GM12873 (cell line): ENCODE measurements around the gene ASCC1.

Experiments used
- TF ChIP-seq, protein P1 (sequence below): IDR thresholded peaks from 2 replicates; pipeline ENCODE4 v1.5.1; 2012; ENCODE audit warnings: low read depth, mild to moderate bottlenecking, moderate library complexity, low read length, control low read depth; ENCODE audit not compliant: insufficient read depth; ENCODE audit errors: missing control alignments

Gene ASCC1

DNA sequence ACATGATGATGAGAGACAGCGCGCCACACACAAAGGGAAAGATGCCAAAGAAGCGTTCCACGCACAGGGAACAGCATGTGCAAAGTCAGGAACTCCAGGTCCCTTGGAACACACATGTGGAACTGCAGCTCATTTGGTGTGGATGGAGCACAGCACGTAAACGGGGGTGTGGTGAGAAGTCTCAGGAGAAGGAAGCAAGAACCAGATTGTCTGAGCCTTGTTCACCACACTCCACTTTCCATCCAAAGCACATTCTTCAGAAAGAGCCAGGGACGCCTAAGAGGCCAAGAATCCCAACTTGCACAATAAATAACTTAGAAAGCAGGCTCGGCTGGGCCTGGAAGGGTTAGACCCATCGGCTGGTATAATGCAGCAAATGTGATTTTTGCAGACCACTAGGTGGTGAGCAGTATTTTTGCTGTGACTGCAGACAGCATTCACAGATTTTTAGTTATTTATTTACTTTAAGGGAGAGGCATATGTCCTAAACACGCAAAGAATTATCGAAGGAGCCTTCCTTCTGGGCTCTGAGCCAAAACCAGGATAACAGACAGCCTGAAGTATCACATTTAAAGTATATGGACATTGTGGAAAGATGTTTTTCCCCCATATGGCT lies 27.9 kb upstream of the ASCC1 start:
- TF ChIP-seq, protein P1, sequence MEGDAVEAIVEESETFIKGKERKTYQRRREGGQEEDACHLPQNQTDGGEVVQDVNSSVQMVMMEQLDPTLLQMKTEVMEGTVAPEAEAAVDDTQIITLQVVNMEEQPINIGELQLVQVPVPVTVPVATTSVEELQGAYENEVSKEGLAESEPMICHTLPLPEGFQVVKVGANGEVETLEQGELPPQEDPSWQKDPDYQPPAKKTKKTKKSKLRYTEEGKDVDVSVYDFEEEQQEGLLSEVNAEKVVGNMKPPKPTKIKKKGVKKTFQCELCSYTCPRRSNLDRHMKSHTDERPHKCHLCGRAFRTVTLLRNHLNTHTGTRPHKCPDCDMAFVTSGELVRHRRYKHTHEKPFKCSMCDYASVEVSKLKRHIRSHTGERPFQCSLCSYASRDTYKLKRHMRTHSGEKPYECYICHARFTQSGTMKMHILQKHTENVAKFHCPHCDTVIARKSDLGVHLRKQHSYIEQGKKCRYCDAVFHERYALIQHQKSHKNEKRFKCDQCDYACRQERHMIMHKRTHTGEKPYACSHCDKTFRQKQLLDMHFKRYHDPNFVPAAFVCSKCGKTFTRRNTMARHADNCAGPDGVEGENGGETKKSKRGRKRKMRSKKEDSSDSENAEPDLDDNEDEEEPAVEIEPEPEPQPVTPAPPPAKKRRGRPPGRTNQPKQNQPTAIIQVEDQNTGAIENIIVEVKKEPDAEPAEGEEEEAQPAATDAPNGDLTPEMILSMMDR: peak; percentile 16

GRCh38 chr10:72242675-72243074 lies 26.6 kb upstream of the ASCC1 start:
- TF ChIP-seq, protein P1: no peak

- TF ChIP-seq, protein P1: no peak
These were observed 25.7 kb upstream of the ASCC1 start for GRCh38 chr10:72241691-72242252.

- TF ChIP-seq, protein P1: no peak
These were observed 24.3 kb upstream of the ASCC1 start for GRCh38 chr10:72240371-72240770.

DNA sequence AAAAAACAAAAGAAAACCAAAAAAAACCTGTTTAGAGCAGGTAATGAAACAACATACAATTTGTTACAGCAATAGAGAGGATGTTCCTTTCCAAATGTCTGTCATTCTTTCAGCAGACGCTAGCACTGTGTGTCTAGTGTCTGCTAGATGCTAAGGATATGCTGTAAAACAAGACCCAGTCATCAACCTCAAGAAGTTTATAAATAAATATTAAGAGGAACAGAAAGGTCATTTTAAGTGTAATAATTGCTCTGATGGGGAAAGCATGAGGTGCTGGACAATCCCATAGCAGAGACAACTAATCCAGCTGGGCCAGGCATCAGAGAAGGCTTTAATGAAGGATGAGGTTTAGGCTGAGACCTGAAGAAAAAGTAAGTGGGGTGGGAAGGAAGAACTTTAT lies 23.3 kb upstream of the ASCC1 start:
- TF ChIP-seq, protein P1: no peak

- TF ChIP-seq, protein P1: no peak
These were observed 22.5 kb upstream of the ASCC1 start for GRCh38 chr10:72238392-72239175.

DNA sequence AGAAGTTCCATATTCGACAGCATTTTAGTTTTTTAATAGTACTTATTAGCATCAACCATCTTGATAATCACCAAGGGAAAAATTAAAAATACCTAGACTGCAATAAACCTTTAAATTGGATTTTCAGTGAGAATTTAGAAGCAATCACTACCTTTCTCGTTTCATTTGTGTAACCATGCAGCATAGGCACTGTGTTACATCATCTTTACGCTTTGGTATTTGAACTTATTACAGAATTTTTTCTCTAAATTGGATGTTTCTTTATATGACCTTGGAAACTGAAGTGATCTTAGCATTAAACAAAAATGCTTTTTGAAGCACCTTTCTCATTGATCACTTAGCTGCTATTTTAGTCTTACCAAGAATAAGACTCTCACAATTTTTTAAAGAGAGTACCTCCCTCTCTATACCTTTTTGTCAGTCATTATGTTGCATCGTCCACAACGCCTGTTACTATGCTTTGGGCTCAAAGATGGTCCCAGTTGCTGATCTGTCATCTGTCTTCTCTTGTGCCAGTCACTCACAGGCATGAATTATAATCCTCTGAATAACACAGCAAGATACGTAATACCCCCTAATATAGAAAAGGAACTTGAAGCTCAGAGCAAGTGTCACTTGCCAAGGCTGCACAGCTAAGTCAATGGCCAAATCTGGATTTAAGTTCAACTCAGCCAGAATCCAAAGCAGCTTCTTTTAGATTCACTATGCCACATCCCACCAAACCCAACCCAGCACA lies 19.6 kb upstream of the ASCC1 start:
- TF ChIP-seq, protein P1: no peak
